GM18951 (cell line): Measurements from ENCODE around the gene N4BP3.
A peak's percentile ranks its signal among the peaks of the same experiment; 100 is the strongest.

ENCODE experiments used
- POLR2A ChIP-seq: IDR thresholded peaks from 4 replicates; pipeline ENCODE4 v1.6.1; 2011; ENCODE audit warnings: mild to moderate bottlenecking; ENCODE audit not compliant: insufficient read length, insufficient read depth; ENCODE audit errors: extremely low read depth
- in situ Hi-C: fragments of 300-500 bp; cut with MboI; formaldehyde crosslinking; loops from one replicate; pipeline ENCODE4 v1.12.0; 2022; ENCODE audit warnings: low sequenced_read_pairs, mixed read lengths, inconsistent platforms; ENCODE audit not compliant: unreplicated experiment

The N4BP3 gene

GRCh38 chr5:178108446-178108845, 4.9 kb upstream of the N4BP3 start:
- in situ Hi-C loops, result no loop called here
- no peak for TF ChIP-seq POLR2A

- in situ Hi-C loops, result no loop called here
- no peak for TF ChIP-seq POLR2A
Measured at GRCh38 chr5:178108966-178109365, 4.4 kb upstream of the N4BP3 start.

- in situ Hi-C loops, result no loop called here
Measured at GRCh38 chr5:178110511-178110910, 2.8 kb upstream of the N4BP3 start.

GRCh38 chr5:178111925-178112324, 1.4 kb upstream of the N4BP3 start:
- no peak for TF ChIP-seq POLR2A
- in situ Hi-C loops, result no loop called here

More at GRCh38 chr5:178110511-178110910, 2.8 kb upstream of the N4BP3 start:
- no peak for TF ChIP-seq POLR2A

- in situ Hi-C loops, result no loop called here
- no peak for TF ChIP-seq POLR2A
Measured at GRCh38 chr5:178112545-178112944, 787 bp upstream of the N4BP3 start.

- in situ Hi-C loops, result no loop called here
- peak; percentile 15 for TF ChIP-seq POLR2A
Measured at GRCh38 chr5:178113841-178114324, 551 bp downstream of the N4BP3 start.

- in situ Hi-C loops, result no loop called here
Measured at GRCh38 chr5:178114325-178115135, 1.2 kb downstream of the N4BP3 start.

GRCh38 chr5:178115136-178115813, 1.9 kb downstream of the N4BP3 start:
- in situ Hi-C loops, result no loop called here
- TF ChIP-seq POLR2A, result no peak

More at GRCh38 chr5:178114325-178115135, 1.2 kb downstream of the N4BP3 start:
- TF ChIP-seq POLR2A, result peak; percentile 1

- in situ Hi-C loops, result no loop called here
- no peak for TF ChIP-seq POLR2A
Measured at GRCh38 chr5:178115814-178116142, 2.4 kb downstream of the N4BP3 start.

- in situ Hi-C loops, result no loop called here
- TF ChIP-seq POLR2A, result peak; percentile 50
Measured at GRCh38 chr5:178116143-178116885, 3.0 kb downstream of the N4BP3 start.

- in situ Hi-C loops, result no loop called here
- no peak for TF ChIP-seq POLR2A
Measured at GRCh38 chr5:178117923-178118701, 4.8 kb downstream of the N4BP3 start.

GRCh38 chr5:178119915-178120606, 6.7 kb downstream of the N4BP3 start:
- in situ Hi-C loops, result no loop called here
- no peak for TF ChIP-seq POLR2A
